B cell (primary cell): ENCODE results near the gene GRM8.

ENCODE experiments used
- CTCF ChIP-seq: fragments of 200-600 bp; IDR thresholded peaks from one replicate; pipeline ENCODE4 v1.8.0; 2022; ENCODE audit warnings: antibody characterized with exemption, mild to moderate bottlenecking
- EZH2 ChIP-seq: IDR thresholded peaks from 2 replicates; pipeline ENCODE4 v1.6.1; 2012; ENCODE audit warnings: borderline replicate concordance, low read depth, mild to moderate bottlenecking, moderate library complexity, low read length; ENCODE audit not compliant: insufficient read depth, poor library complexity, severe bottlenecking

GRCh38 chr7:127047521-127047920 lies 205.2 kb downstream of the GRM8 start:
- no peak for TF ChIP-seq CTCF
- TF ChIP-seq EZH2, result no peak
